MG63 (cell line): ENCODE measurements around the gene DOLPP1. TPM values are rescaled to one million over a fixed set of nuclear protein-coding genes. Genes with fewer than 3 reads are reported as not detected.
A peak's percentile ranks its signal among the peaks of the same experiment; 100 is the strongest.
"Not testable (repeated sequence)": the region's sequence is repeated elsewhere in the genome, so short reads cannot be mapped to it uniquely, and the experiment has no call there.

ENCODE experiments used
- DNase-seq: peaks from one replicate; pipeline ENCODE4 v3.0.0-alpha.2; 2020
- H3K27me3 ChIP-seq: fragments of 250-450 bp; sonication (Bioruptor Pico); 2 replicates; pipeline ENCODE4 v1.5.1; 2020; ENCODE audit warnings: mild to moderate bottlenecking, moderate library complexity
- H3K36me3 ChIP-seq: fragments of 250-450 bp; sonication (Bioruptor Pico); 2 replicates; pipeline ENCODE4 v1.5.1; 2020; ENCODE audit warnings: mild to moderate bottlenecking, moderate library complexity
- H3K4me3 ChIP-seq: fragments of 250-450 bp; sonication (Bioruptor Pico); 2 replicates; pipeline ENCODE4 v1.5.1; 2020; ENCODE audit warnings: mild to moderate bottlenecking, moderate library complexity
- H3K9me3 ChIP-seq: fragments of 250-450 bp; sonication (Bioruptor Pico); 2 replicates; pipeline ENCODE4 v1.5.1; 2020; ENCODE audit warnings: mild to moderate bottlenecking, moderate library complexity
- total RNA-seq: library from RNA; depleted of rRNA; stranded (reverse); fragments of >200 nt; shearing (Covaris generic); gene quantifications from 2 replicates; pipeline ENCODE4 v1.2.3, GENCODE V29; 2014; ENCODE audit warnings: low replicate concordance; rRNA removed

DOLPP1 gene, protein sequence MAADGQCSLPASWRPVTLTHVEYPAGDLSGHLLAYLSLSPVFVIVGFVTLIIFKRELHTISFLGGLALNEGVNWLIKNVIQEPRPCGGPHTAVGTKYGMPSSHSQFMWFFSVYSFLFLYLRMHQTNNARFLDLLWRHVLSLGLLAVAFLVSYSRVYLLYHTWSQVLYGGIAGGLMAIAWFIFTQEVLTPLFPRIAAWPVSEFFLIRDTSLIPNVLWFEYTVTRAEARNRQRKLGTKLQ
- total RNA-seq = 18.4 and 24.9 TPM in 2 replicates

DNA sequence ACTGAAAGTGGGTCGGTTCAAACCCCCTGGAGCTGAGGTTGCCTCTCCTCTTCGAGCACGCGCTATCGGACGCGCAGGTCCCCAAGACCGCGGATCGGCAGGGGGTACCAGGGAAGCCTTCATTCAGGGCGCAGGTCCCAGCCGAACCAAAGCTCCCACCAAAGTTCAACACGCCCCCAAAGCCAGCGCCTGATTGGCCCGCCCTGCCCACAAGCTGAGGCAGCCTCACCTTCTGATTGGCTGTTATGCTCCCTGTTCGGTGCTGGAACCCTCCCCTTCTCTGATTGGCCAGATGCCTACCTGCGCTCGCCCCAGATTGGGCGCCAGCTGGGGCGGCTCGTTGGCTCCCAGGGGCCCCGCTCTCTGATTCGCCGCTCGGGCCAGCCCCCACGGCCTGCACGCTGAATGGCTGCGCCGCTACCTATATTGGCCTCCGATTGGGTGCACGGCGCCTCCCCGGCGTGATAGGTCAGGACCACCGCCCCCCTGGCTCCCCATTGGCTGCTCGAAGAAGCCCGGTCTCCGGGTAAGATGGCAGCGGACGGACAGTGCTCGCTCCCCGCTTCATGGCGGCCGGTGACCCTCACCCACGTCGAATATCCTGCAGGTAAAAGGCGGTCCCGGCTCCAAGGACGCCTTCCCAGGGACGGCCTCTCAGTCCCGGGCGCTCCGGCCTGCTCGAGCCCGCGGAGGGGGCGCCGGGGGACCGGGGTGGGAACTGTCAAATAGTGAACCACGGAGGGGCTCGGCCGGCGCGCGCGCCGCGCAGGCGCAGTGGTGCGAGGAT, at the start of gene DOLPP1:
Gene DOLPP1 (plus strand): TSS at position 511 of the 787 bp plus-strand sequence. CDS start 21 bp downstream, at position 532.
- no peaks in the 10 kb centered on the region for H3K27me3 ChIP-seq
- H3K4me3 ChIP-seq = peak within 1 kb of the TSS; percentile 97
- peaks cover 7% of the 10 kb centered on the region; the same call in 1 of the 2 replicates for H3K36me3 ChIP-seq
- H3K9me3 ChIP-seq = no peaks in the 10 kb centered on the region
- DNase-seq = peak; percentile 100

DNA sequence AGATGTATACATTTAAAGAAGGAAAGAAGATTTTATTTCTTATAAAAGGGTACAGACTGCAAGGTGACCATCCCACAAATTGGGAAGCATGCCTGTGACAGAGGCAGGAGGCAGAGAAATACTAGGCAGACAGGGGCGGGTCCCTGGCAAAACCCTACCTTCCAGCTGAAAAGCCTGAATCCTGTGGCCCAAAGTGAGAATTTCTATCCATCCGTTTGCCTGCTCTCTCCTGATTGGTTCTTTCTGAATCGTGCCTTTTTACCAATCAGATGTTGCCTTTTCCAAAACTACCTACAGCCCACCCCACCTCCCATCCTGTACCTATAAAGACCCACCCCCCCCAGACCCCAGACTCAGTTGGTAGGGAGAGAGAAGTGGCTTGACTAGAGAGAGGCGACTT, 49.4 kb upstream of the DOLPP1 start:
- Histone ChIP-seq H3K27me3 (no peaks in the 10 kb centered on the region), H3K36me3 (no peaks in the 10 kb centered on the region), H3K9me3 (no peaks in the 10 kb centered on the region), H3K4me3 (no peak overlapping the region)
- no peak for DNase-seq

DNA sequence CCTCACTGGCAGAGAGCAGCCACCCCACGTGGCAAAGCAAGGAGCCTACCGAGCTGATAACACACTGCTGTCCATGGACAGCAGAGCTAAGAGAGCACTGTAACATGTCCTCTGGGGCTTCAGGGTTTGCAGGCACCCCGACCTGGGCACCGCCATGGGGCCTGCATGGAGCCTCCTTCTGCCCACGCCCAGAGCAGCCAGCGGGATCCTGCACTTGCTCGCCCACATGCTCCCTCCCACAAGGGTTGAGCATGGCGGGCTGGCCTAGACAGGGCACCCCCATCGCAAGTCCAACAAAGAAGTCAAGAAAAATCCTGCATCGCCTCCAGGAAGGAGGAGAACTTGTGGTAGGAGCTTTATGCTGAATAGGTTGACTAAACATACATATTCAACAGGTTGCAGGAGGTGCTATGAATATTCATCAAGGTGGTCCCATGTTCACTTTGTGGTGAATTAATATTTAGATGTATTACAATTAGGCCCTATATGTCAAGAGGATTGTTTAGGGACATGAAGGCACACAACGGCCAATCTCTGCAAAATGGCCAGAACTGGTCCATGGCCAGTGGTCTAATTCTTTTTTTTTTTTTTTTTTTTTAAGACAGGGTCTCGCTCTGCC, 48.3 kb upstream of the DOLPP1 start:
- H3K4me3 ChIP-seq = no peak overlapping the region
- no peak for DNase-seq
- no peaks in the 10 kb centered on the region for H3K27me3 ChIP-seq
- no peaks in the 10 kb centered on the region for H3K9me3 ChIP-seq
- H3K36me3 ChIP-seq = no peaks in the 10 kb centered on the region

- no peak overlapping the region for H3K4me3 ChIP-seq
- DNase-seq = no peak
These were observed 47.7 kb upstream of the DOLPP1 start for GRCh38 chr9:129033216-129033615.

GRCh38 chr9:129035838-129036237, 45.1 kb upstream of the DOLPP1 start:
- H3K4me3 ChIP-seq = peak overlapping the region; percentile 94
- not testable (repeated sequence) for H3K9me3 ChIP-seq, H3K36me3 ChIP-seq, DNase-seq, H3K27me3 ChIP-seq

More at GRCh38 chr9:129033216-129033615, 47.7 kb upstream of the DOLPP1 start:
- no peaks in the 10 kb centered on the region for H3K36me3 ChIP-seq
- no peaks in the 10 kb centered on the region for H3K9me3 ChIP-seq
- no peaks in the 10 kb centered on the region for H3K27me3 ChIP-seq

DNA sequence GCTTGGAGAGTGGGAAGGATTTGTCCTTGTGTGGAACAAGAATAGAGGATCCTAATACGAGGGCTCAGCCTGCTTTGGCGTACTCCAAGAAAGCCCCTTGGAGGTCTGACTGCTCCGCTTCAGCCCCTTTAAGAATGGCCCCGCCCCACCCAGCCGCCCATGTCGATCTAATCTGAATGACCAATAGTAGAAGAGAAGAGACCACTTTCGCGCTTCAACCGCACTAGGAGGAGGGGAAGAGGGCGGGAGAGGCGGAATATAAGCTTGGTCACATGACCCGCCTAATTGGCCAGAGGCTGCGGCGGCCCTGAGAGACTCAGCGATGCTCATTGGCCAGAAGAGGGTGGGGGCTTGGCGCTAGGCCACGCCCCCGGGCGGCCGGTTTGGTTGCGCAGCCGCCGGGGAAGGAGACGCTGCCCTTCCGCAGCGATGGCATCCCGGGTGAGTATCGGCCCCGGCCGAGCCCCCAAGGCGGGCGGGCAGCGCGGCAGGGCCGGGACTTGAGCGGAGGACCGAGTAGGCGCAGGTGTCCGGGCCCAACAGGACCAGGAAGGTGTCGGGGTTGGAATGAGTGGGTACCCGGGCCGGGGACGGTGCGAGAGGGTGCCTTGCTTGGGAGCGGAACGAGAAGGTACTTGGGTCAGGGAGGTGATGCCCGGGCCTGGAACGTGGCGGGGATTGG, 44.5 kb upstream of the DOLPP1 start, which contains the start of gene MIGA2:
Gene MIGA2 (plus strand): TSS at position 386 of the 682 bp plus-strand sequence. CDS start 3,969 bp downstream, outside the sequence.
- no peaks in the 10 kb centered on the region for H3K27me3 ChIP-seq
- DNase-seq = peak; percentile 98
- no peaks in the 10 kb centered on the region for H3K36me3 ChIP-seq
- no peaks in the 10 kb centered on the region for H3K9me3 ChIP-seq
- peak within 1 kb of the TSS; percentile 94 for H3K4me3 ChIP-seq

- no peak for DNase-seq
- no peaks in the 10 kb centered on the region for H3K9me3 ChIP-seq
- peak overlapping the region; percentile 94 for H3K4me3 ChIP-seq
These were observed 43.8 kb upstream of the DOLPP1 start for GRCh38 chr9:129036923-129037766.

GRCh38 chr9:129037767-129038098, 43.2 kb upstream of the DOLPP1 start:
- Histone ChIP-seq H3K36me3 (0 out of 2 replicates have a peak, but pooled peaks cover 4% of the 10 kb centered on the region), H3K9me3 (no peaks in the 10 kb centered on the region), H3K27me3 (no peaks in the 10 kb centered on the region), H3K4me3 (no peak overlapping the region)
- DNase-seq = no peak

More at GRCh38 chr9:129036923-129037766, 43.8 kb upstream of the DOLPP1 start:
- 0 out of 2 replicates have a peak, but pooled peaks cover 4% of the 10 kb centered on the region for H3K36me3 ChIP-seq
- H3K27me3 ChIP-seq = no peaks in the 10 kb centered on the region

DNA sequence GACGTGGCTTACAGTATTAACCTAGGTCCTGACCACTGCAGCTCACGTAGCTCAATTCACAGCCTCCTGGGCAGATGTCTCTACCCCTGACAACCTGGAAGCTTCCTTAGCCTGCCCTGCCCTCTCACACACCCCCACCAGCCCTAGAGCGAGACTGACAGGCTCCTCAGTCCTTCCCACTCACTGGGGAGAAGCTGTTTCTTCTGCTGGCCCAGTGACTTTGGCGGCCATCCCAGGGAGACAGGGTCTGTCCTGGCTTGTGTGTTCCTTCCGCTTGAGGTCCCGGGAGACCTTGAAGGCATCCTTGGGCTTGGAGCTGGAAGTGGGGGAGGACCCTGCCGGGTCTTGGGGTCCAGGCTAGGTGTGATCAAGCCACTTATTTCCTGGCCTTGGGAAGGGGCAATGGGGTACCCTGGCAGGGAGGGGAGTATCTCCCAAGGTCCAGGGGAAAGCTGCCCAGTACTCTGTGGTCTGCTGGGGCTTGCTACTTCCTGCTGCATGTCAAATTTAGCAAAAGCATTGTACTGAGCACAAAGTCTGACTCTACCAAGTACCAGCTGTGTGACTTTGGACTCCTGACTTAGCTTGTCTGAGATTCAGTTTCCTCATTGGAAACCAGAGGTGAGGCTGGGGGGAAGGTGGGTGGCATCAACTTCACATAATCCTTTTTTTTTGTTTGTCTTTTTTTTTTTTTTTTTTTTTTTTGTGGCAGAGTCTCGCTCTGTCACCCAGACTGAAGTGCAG, 42.6 kb upstream of the DOLPP1 start:
- no peak for DNase-seq
- Histone ChIP-seq H3K4me3 (no peak overlapping the region), H3K36me3 (0 out of 2 replicates have a peak, but pooled peaks cover 4% of the 10 kb centered on the region), H3K9me3 (no peaks in the 10 kb centered on the region), H3K27me3 (no peaks in the 10 kb centered on the region)

GRCh38 chr9:129040113-129040643, 40.7 kb upstream of the DOLPP1 start:
- Histone ChIP-seq H3K9me3 (no peaks in the 10 kb centered on the region), H3K4me3 (no peak overlapping the region), H3K27me3 (no peaks in the 10 kb centered on the region), H3K36me3 (0 out of 2 replicates have a peak, but pooled peaks cover 4% of the 10 kb centered on the region)
- DNase-seq = no peak

DNA sequence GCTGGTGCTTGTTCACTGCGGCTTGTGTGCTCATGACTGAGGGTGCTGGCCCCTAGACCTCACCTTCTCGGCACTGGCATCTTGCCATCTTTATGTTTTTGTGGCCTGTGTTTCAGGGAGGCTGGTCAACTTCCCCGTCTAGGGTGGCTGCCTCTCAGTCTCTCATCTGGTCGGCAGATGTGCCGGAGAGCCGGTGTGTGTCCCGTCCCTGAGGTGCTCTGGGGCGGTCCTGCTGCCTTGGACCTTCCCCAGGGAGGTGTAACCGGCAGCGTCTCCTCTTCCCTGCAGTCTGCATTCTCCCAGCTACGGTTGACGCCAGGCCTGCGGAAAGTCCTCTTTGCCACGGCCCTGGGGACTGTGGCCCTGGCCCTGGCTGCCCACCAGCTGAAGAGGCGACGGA, 38.9 kb upstream of the DOLPP1 start:
- Histone ChIP-seq H3K36me3 (0 out of 2 replicates have a peak, but pooled peaks cover 4% of the 10 kb centered on the region), H3K9me3 (no peaks in the 10 kb centered on the region), H3K27me3 (no peaks in the 10 kb centered on the region), H3K4me3 (no peak overlapping the region)
- DNase-seq = no peak

DNA sequence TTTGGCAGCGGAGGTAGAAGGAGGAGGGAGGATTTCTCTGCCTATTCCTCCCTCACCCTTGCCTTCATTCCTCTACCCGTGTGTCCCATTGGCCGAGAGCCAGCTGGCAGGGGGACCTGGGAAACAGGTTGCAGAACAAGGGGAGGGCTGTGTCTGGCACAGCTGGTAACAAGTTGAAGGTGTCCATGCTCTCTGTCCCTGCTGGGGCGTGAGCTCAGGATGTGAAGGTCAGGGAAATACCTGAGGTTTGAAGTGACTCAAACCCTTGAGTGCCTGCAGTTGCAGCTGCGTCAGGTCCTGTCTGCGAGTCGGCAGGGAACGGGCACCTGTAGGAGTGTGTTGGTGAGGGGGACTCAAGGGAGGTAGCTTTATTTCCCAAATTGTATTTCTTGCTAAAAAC, 28.3 kb upstream of the DOLPP1 start:
- Histone ChIP-seq H3K27me3 (no peaks in the 10 kb centered on the region), H3K9me3 (no peaks in the 10 kb centered on the region), H3K36me3 (no peaks in the 10 kb centered on the region; the same call in 1 of the 2 replicates), H3K4me3 (no peak overlapping the region)
- DNase-seq = no peak

- H3K36me3 ChIP-seq = no peaks in the 10 kb centered on the region; the same call in 1 of the 2 replicates
- no peaks in the 10 kb centered on the region for H3K27me3 ChIP-seq
- no peak overlapping the region for H3K4me3 ChIP-seq
- H3K9me3 ChIP-seq = no peaks in the 10 kb centered on the region
- no peak for DNase-seq
These were observed 27.9 kb upstream of the DOLPP1 start for GRCh38 chr9:129053020-129053419.

DNA sequence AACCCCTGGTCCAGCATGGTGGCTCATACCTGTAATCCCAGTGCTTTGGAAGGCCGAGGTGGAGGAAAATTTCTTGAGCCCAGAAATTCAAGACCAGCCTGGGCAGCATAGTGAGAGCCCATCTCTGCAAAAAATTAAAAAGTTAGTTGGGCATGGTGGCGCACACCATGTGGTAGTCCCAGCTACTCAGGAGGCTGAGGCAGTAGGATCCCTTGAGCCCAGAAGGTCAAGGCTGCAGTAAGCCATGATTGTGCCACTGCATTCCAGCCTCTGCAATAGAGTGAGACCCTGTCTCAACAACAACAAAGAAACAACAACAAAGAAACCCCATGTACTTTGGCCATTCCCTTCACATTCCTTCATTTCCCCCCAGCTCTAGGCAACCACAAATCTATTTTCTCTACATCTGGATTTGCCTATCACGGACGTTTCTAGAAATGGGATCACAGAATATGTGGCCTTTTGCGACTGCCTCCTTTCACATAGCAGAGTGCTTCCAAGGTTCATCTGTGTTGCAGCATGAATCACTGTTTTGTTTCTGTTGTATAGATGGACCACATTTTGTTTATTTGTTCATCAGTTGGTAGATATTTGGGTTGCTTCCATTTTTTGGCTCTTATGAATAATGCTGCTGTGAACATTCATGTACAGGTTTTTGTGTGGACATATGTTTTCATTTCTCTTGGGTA, 26.6 kb upstream of the DOLPP1 start:
- no peaks in the 10 kb centered on the region for H3K27me3 ChIP-seq
- H3K36me3 ChIP-seq = no peaks in the 10 kb centered on the region; the same call in 1 of the 2 replicates
- no peak overlapping the region for H3K4me3 ChIP-seq
- no peak for DNase-seq
- H3K9me3 ChIP-seq = no peaks in the 10 kb centered on the region
